Measurements from ENCODE around the gene CTBP1.

Gene CTBP1

GRCh38 chr4:1172971-1173757, 75.8 kb downstream of the CTBP1 start:
- DNase-seq (ENCODE audit: low read depth): no peak

GRCh38 chr4:1172228-1172851, 76.6 kb downstream of the CTBP1 start, which contains the start of gene SPON2:
TSS of gene SPON2 (minus strand) at chr4:1172583.
- no peak for DNase-seq (ENCODE audit: low read depth)

- peak; percentile 37 for DNase-seq (ENCODE audit: low read depth)
Measured at GRCh38 chr4:1171311-1172227, 77.4 kb downstream of the CTBP1 start.

- DNase-seq (ENCODE audit: low read depth): no peak
Measured at GRCh38 chr4:1170976-1171310, 78.0 kb downstream of the CTBP1 start.

- DNase-seq (ENCODE audit: low read depth): no peak
Measured at GRCh38 chr4:1170156-1170975, 78.6 kb downstream of the CTBP1 start.

- DNase-seq (ENCODE audit: low read depth): no peak
Measured at GRCh38 chr4:1169691-1170096, 79.2 kb downstream of the CTBP1 start.

GRCh38 chr4:1169171-1169671, 79.7 kb downstream of the CTBP1 start:
- no peak for DNase-seq (ENCODE audit: low read depth)

GRCh38 chr4:1168191-1169101, 80.5 kb downstream of the CTBP1 start:
- DNase-seq (ENCODE audit: low read depth): no peak

GRCh38 chr4:1167244-1167949, 81.5 kb downstream of the CTBP1 start:
- DNase-seq (ENCODE audit: low read depth): peak; percentile 77

- DNase-seq (ENCODE audit: low read depth): no peak
Measured at GRCh38 chr4:1166509-1167243, 82.3 kb downstream of the CTBP1 start.

- no peak for DNase-seq (ENCODE audit: low read depth)
Measured at GRCh38 chr4:1164956-1165545, 83.9 kb downstream of the CTBP1 start.

- DNase-seq (ENCODE audit: low read depth): no peak
Measured at GRCh38 chr4:1164444-1164843, 84.5 kb downstream of the CTBP1 start.

GRCh38 chr4:1164040-1164439, 84.9 kb downstream of the CTBP1 start:
- no peak for DNase-seq (ENCODE audit: low read depth)

All from stimulated activated CD8-positive, alpha-beta memory T cell treated with anti-CD3 and anti-CD28 coated beads, Interleukin-12 subunit alpha, Interleukin-12 subunit beta, amount 100 ng/mL, for 4 hours (primary cell).